Heart left ventricle (tissue), 13 donors: Measurements from ENCODE around the gene ZNF536.

Experiments
- POLR2A ChIP-seq, 2 donors: fragments of 450-650 bp; IDR thresholded peaks; one replicate each; pipeline ENCODE4 v1.6.1; 2017; ENCODE audit warnings: antibody characterized with exemption in 2 of 2, mild to moderate bottlenecking in 2 of 2, moderate library complexity in 2 of 2
- TF ChIP-seq, protein P1 (sequence below), 12 donors: fragments of 200-600 bp; sonication (generic) in 4 of 12; IDR thresholded peaks; one replicate each; pipeline versions ENCODE4 v1.5.0 to v1.8.0; 2018 to 2022; ENCODE audit warnings: antibody characterized with exemption in 12 of 12, mild to moderate bottlenecking in 5 of 12
- donor health status: ischemic (EF 13 %, LVEDD 7.1; RV severe dilation, severe dysfunction).
- donor health status: DM: no; HTN: yes; CAD: no.
- donor health status: DM: no; HTN: no; CAD: no.
- donor health status: ischemic (EF 25% LVEDD 6.9; RV normal size, moderate dysfunction).
- donor health status: ischemic (EF 25% LVEDD 5.7; RV mildly dilated, moderate dysfunction).
- donor health status: ischemic (EF 35%, LVEDD 5.7; RV mildly dilated, moderate dysfunction).
- donor health status: nonischemic (EF 11% LVEDD 7.7; RV severe dilation, severe dysfunction).
- donor health status: DM: yes; HTN: yes; CAD: no.
- donor health status: PGD.
- donor health status: ischemic (EF 29% LVEDD 5.4; RV normal size, mild dysfunction).
- donor health status: nonischemic (EF 23%, LVEDD 6.1; RV moderate dilation, normal function).

DNA sequence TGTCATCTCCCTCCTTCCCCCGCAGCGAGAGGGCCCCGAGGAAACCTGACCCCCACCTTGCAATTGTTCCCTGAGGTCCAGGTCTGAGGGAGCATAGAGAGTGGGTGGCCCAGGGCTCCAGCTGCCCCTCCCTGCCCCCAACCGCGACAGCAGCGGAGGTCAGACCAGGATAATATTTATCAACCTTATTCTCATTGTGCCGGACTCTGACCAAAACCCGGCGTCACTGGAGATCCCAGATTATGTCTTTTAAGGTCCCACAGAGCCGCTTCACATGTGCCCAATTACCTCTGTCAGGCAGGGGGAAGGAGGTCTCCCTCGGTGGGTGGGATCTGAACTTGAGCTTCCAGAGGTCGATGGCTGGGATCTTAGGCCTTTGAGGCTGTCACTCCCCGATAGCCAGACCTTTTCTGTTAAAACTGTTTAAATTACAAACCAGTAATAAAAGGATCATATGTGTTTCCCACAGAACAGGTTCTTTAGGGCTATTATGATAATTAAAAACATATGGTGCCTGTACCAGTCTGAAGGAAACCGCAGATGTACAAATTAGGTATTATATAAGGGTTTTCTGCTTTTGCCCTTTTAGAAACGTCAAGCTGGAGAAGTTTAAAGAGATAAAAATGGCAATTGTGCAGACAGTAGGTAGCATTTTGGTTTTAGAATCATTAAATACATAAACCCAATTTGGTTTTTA lies 195.5 kb downstream of the ZNF536 start:
- TF ChIP-seq, protein P1, sequence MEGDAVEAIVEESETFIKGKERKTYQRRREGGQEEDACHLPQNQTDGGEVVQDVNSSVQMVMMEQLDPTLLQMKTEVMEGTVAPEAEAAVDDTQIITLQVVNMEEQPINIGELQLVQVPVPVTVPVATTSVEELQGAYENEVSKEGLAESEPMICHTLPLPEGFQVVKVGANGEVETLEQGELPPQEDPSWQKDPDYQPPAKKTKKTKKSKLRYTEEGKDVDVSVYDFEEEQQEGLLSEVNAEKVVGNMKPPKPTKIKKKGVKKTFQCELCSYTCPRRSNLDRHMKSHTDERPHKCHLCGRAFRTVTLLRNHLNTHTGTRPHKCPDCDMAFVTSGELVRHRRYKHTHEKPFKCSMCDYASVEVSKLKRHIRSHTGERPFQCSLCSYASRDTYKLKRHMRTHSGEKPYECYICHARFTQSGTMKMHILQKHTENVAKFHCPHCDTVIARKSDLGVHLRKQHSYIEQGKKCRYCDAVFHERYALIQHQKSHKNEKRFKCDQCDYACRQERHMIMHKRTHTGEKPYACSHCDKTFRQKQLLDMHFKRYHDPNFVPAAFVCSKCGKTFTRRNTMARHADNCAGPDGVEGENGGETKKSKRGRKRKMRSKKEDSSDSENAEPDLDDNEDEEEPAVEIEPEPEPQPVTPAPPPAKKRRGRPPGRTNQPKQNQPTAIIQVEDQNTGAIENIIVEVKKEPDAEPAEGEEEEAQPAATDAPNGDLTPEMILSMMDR (IDR thresholded peaks at IDR 0.05): no peak
- no peak for TF ChIP-seq POLR2A (IDR thresholded peaks at IDR 0.05)
